Activated CD8-positive, alpha-beta T cell treated with anti-CD3 and anti-CD28 coated beads for 36 hours (primary cell): ENCODE data around the gene MAN1A1. TPM values are rescaled to one million over a fixed set of nuclear protein-coding genes. Genes with fewer than 3 reads are reported as not detected.

Experiments used
- ATAC-seq: fragments of 200-7000 bp; cut with Tn5 transposase; one replicate; pipeline ENCODE4 v1.10.0; 2021; ENCODE audit warnings: mild to moderate bottlenecking, moderate library complexity
- CTCF ChIA-PET: fragments of 350-600 bp; sonication (Branson Sonifier 250); formaldehyde crosslinking; loops from one replicate; lab custom pipeline; 2021; ENCODE audit warnings: antibody characterized with exemption; lab: Charles Lee
- POLR2A ChIA-PET: fragments of 350-600 bp; sonication (Branson Sonifier 250); formaldehyde crosslinking; loops from one replicate; lab custom pipeline; 2021; ENCODE audit warnings: antibody characterized with exemption; lab: Charles Lee
- DNase-seq: peaks from one replicate; pipeline ENCODE4 v3.0.0-alpha.2; 2020
- H3K27ac Mint-ChIP-seq: one replicate; pipeline ENCODE4 v1.8.0; 2021; ENCODE audit warnings: mild to moderate bottlenecking, mixed read lengths
- H3K27me3 Mint-ChIP-seq: one replicate; pipeline ENCODE4 v1.8.0; 2021; ENCODE audit warnings: mixed read lengths
- H3K36me3 Mint-ChIP-seq: one replicate; pipeline ENCODE4 v1.8.0; 2021; ENCODE audit warnings: low read depth, mixed read lengths
- H3K4me1 Mint-ChIP-seq: one replicate; pipeline ENCODE4 v1.8.0; 2021; ENCODE audit warnings: low read depth, mixed read lengths
- H3K4me3 Mint-ChIP-seq: one replicate; pipeline ENCODE4 v1.8.0; 2021; ENCODE audit warnings: mild to moderate bottlenecking, moderate library complexity, mixed read lengths
- H3K9me3 Mint-ChIP-seq: one replicate; pipeline ENCODE4 v1.8.0; 2021; ENCODE audit warnings: mixed read lengths
- CTCF ChIP-seq: fragments of 200-600 bp; IDR thresholded peaks from one replicate; pipeline ENCODE4 v1.8.0; 2022; ENCODE audit warnings: antibody characterized with exemption, mild to moderate bottlenecking
- intact Hi-C: fragments of 100-400 bp; cut with micrococcal nuclease; formaldehyde crosslinking; loops from one replicate; pipeline ENCODE4 v1.10.0; 2022
- total RNA-seq, 2 experiments: library from RNA; stranded (reverse); gene quantifications; one replicate each; pipeline ENCODE4 v1.2.3, GENCODE V29; 2021

The MAN1A1 gene
- total RNA-seq, 2 experiments from 2014 or later: 18.5 to 19.4 TPM

DNA sequence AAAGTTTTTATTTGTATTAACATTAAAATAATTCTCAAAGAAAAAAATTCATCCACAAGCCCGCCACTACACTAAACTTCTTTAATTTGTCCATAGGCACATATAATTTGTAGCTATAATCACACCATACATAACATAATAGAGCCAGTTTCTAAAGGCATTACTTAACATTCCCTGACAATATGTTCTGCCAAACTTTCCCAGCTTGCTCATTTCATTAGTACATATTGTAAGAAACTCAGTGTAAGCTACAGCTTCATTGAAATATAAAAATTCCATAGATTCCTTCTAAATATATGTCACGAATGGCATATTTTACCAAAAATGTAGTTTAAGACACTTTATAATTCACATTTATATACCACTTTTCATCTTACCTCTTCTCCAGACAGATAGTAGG, 59.3 kb downstream of the MAN1A1 start:
- no peak for TF ChIP-seq CTCF
- intact Hi-C loops: no loop called here
- DNase-seq (no peak), ATAC-seq (no peak)
- CTCF ChIA-PET: no interaction called here
- POLR2A ChIA-PET: no interaction called here
- Mint-ChIP-seq H3K27ac (no peak overlapping the region), H3K4me1 (peaks cover 7% of the 10 kb centered on the region), H3K9me3 (no peaks in the 10 kb centered on the region), H3K4me3 (no peak overlapping the region), H3K27me3 (no peaks in the 10 kb centered on the region), H3K36me3 (peaks cover 15% of the 10 kb centered on the region)

- Mint-ChIP-seq H3K9me3 (peaks cover 1% of the 10 kb centered on the region), H3K4me1 (peaks cover under 1% of the 10 kb centered on the region), H3K27ac (no peak overlapping the region), H3K36me3 (peaks cover 16% of the 10 kb centered on the region), H3K4me3 (no peak overlapping the region), H3K27me3 (no peaks in the 10 kb centered on the region)
- TF ChIP-seq CTCF: no peak
- ChIA-PET POLR2A (no interaction called here), CTCF (no interaction called here)
- intact Hi-C loops: no loop called here
- DNase-seq: no peak
- ATAC-seq: no peak
These were observed 59.9 kb downstream of the MAN1A1 start for GRCh38 chr6:119289651-119290050.

DNA sequence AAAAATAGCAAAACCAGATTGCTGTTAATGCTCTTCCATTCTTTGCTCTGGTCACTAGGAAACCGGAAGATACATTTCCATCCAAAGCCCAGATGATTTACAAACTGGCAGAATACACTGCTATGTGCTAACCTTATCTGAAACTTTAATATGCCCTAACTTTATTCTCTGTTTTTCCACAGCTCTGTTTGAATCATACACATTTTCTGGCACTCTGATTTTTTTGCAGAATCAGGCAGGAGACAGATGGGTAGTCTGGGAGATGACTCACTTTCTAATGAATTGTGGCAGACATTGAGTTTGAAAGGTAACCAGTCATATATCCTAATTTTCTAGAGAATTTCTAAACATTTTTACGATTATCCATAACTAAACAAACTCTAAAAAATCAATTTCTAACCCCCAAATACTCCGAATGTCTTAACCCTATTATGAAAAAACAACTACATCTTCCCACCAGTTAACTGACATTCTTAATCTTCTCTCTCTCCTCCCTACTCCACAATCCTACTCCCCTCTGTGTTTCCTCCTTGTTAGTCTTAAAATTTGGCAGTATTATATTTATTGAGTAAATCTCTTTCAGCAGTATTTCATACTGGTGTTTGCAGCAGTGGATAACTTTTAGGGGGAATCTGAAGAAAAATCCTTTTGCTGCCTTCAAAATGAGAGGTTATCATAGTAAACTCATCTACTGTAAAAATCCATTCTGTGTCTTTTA, 63.5 kb downstream of the MAN1A1 start:
- DNase-seq (no peak), ATAC-seq (no peak)
- ChIA-PET POLR2A (no interaction called here), CTCF (interaction anchor here (1.0 to 2.3 kb wide), 3 partner anchors 13 to 157 kb away, joined by 3 to 7 read pairs (median 3); no protein-coding TSS in a partner anchor)
- Mint-ChIP-seq H3K27me3 (no peaks in the 10 kb centered on the region), H3K4me1 (peaks cover 5% of the 10 kb centered on the region), H3K36me3 (peaks cover 26% of the 10 kb centered on the region), H3K4me3 (no peak overlapping the region), H3K9me3 (peaks cover 1% of the 10 kb centered on the region), H3K27ac (no peak overlapping the region)
- intact Hi-C loops: no loop called here
- no peak for TF ChIP-seq CTCF

- Mint-ChIP-seq H3K4me1 (peaks cover 5% of the 10 kb centered on the region), H3K27me3 (no peaks in the 10 kb centered on the region), H3K36me3 (peaks cover 26% of the 10 kb centered on the region), H3K9me3 (peaks cover 1% of the 10 kb centered on the region), H3K4me3 (no peak overlapping the region), H3K27ac (no peak overlapping the region)
- ChIA-PET POLR2A (no interaction called here), CTCF (interaction anchor here (0.7 to 2.3 kb wide), 3 partner anchors 12 to 49 kb away, joined by 3 to 7 read pairs (median 3); no protein-coding TSS in a partner anchor)
- DNase-seq (peak; percentile 27), ATAC-seq (peak; percentile 81)
- intact Hi-C loops: no loop called here
- no peak for TF ChIP-seq CTCF
These were observed 64.6 kb downstream of the MAN1A1 start for GRCh38 chr6:119284861-119285521.

DNA sequence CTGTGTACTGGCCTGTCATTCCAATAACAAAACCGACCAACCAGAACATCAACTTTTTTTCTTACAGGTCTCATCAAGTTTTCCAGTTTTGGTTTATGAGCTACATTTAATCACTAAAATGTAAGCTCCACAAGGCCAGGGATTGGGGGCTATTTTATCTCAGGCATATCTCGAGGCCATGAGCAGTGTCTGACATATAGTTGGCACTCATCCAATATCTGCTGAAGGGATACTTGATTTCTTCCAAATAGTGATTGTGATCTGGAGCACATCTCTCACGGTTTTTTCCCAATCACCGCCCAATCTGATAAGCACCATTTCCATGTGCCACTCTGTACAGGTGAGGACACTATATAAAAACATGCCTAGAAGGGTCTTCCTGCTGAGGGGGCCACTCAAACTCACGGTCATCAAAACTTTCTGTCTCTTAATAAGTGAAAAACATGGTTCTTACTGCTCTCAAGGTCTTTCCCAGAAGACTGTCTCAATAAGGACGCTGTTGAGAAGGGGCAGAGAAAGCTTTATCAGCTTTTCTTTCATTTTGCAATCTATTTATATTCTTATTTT, 65.5 kb downstream of the MAN1A1 start:
- DNase-seq (no peak), ATAC-seq (no peak)
- CTCF ChIA-PET: interaction anchor here (0.7 kb wide), 1 partner anchor 19 kb away, joined by 3 read pairs; no protein-coding TSS in a partner anchor
- TF ChIP-seq CTCF: no peak
- Mint-ChIP-seq H3K4me1 (peaks cover 5% of the 10 kb centered on the region), H3K4me3 (no peak overlapping the region), H3K36me3 (peaks cover 24% of the 10 kb centered on the region), H3K27ac (no peak overlapping the region), H3K27me3 (no peaks in the 10 kb centered on the region), H3K9me3 (peaks cover 1% of the 10 kb centered on the region)
- POLR2A ChIA-PET: no interaction called here
- intact Hi-C loops: no loop called here
